ENCODE results near the gene OSBPL1A. TPM values are rescaled to one million over a fixed set of nuclear protein-coding genes. Genes with fewer than 3 reads are reported as not detected.

The OSBPL1A gene
- total and polyA plus RNA-seq, 2 of the 8 experiments (the other 6 are each of a cell fraction or from before 2014, with no cell fraction given): 53.2 to 74.9 TPM

GRCh38 chr18:24414349-24415003 is 16.9 kb upstream of the OSBPL1A start (continued):
- TF ChIP-seq EP300 (IDR thresholded peaks at IDR 0.05; ENCODE audit: borderline replicate concordance in 1 of 2, low read depth in 2 of 2, low read length in 2 of 2): no peak
- TF ChIP-seq POLR2AphosphoS5 (IDR thresholded peaks at IDR 0.05; ENCODE audit: low read depth, low read length): no peak
- no peak for TF ChIP-seq CBX8 (IDR thresholded peaks at IDR 0.05; ENCODE audit: borderline replicate concordance, low read depth, low read length)
